ENCODE measurements around the gene SNX13.

The SNX13 gene

GRCh38 chr7:17943006-17943405 lies 2.7 kb upstream of the SNX13 start:
- no peak overlapping the region for H3K4me3 ChIP-seq (ENCODE audit: low read length)
- H3K27me3 ChIP-seq (ENCODE audit: insufficient read depth, low read length), result no peaks in the 10 kb centered on the region
- H3K4me1 ChIP-seq (ENCODE audit: insufficient read depth, low read length), result peaks cover 7% of the 10 kb centered on the region; the same call in 1 of the 2 replicates
- no peak overlapping the region for H3K9ac ChIP-seq (ENCODE audit: low read depth, low read length)
- H3K9me3 ChIP-seq (ENCODE audit: insufficient read depth, low read depth, low read length), result no peaks in the 10 kb centered on the region
- no peaks in the 10 kb centered on the region for H3K36me3 ChIP-seq (ENCODE audit: insufficient read depth, low read depth, low read length)
- H3K27ac ChIP-seq (ENCODE audit: low read length), result no peak overlapping the region

- Histone ChIP-seq H3K36me3 (ENCODE audit: insufficient read depth, low read depth, low read length) (no peaks in the 10 kb centered on the region), H3K4me3 (ENCODE audit: low read length) (no peak overlapping the region), H3K4me1 (ENCODE audit: insufficient read depth, low read length) (peaks cover 7% of the 10 kb centered on the region; the same call in 1 of the 2 replicates), H3K9ac (ENCODE audit: low read depth, low read length) (no peak overlapping the region), H3K9me3 (ENCODE audit: insufficient read depth, low read depth, low read length) (no peaks in the 10 kb centered on the region), H3K27me3 (ENCODE audit: insufficient read depth, low read length) (no peaks in the 10 kb centered on the region), H3K27ac (ENCODE audit: low read length) (no peak overlapping the region)
Observed at GRCh38 chr7:17942231-17942630, 1.9 kb upstream of the SNX13 start.

GRCh38 chr7:17940951-17941431 lies 697 bp upstream of the SNX13 start:
- Histone ChIP-seq H3K27ac (ENCODE audit: low read length) (peak overlapping the region; percentile 34), H3K4me3 (ENCODE audit: low read length) (peak overlapping the region; percentile 74), H3K36me3 (ENCODE audit: insufficient read depth, low read depth, low read length) (no peaks in the 10 kb centered on the region), H3K9me3 (ENCODE audit: insufficient read depth, low read depth, low read length) (no peaks in the 10 kb centered on the region), H3K4me1 (ENCODE audit: insufficient read depth, low read length) (peaks cover 7% of the 10 kb centered on the region; the same call in 1 of the 2 replicates), H3K27me3 (ENCODE audit: insufficient read depth, low read length) (no peaks in the 10 kb centered on the region), H3K9ac (ENCODE audit: low read depth, low read length) (peak overlapping the region; percentile 87)

GRCh38 chr7:17939606-17940301 lies 540 bp downstream of the SNX13 start:
- peak overlapping the region; percentile 34 for H3K27ac ChIP-seq (ENCODE audit: low read length)
- H3K4me3 ChIP-seq (ENCODE audit: low read length), result peak overlapping the region; percentile 74
- no peaks in the 10 kb centered on the region for H3K27me3 ChIP-seq (ENCODE audit: insufficient read depth, low read length)
- peak overlapping the region; percentile 87 for H3K9ac ChIP-seq (ENCODE audit: low read depth, low read length)
- H3K4me1 ChIP-seq (ENCODE audit: insufficient read depth, low read length), result peaks cover 8% of the 10 kb centered on the region; the same call in 1 of the 2 replicates
- no peaks in the 10 kb centered on the region for H3K9me3 ChIP-seq (ENCODE audit: insufficient read depth, low read depth, low read length)
- no peaks in the 10 kb centered on the region for H3K36me3 ChIP-seq (ENCODE audit: insufficient read depth, low read depth, low read length)

GRCh38 chr7:17939211-17939605 lies 1.1 kb downstream of the SNX13 start:
- Histone ChIP-seq H3K27ac (ENCODE audit: low read length) (no peak overlapping the region), H3K36me3 (ENCODE audit: insufficient read depth, low read depth, low read length) (no peaks in the 10 kb centered on the region), H3K4me1 (ENCODE audit: insufficient read depth, low read length) (peaks cover 12% of the 10 kb centered on the region; the same call in 1 of the 2 replicates), H3K9ac (ENCODE audit: low read depth, low read length) (peak overlapping the region; percentile 87), H3K9me3 (ENCODE audit: insufficient read depth, low read depth, low read length) (no peaks in the 10 kb centered on the region), H3K27me3 (ENCODE audit: insufficient read depth, low read length) (no peaks in the 10 kb centered on the region), H3K4me3 (ENCODE audit: low read length) (peak overlapping the region; percentile 74)

- Histone ChIP-seq H3K27me3 (ENCODE audit: insufficient read depth, low read length) (no peaks in the 10 kb centered on the region), H3K9me3 (ENCODE audit: insufficient read depth, low read depth, low read length) (no peaks in the 10 kb centered on the region), H3K36me3 (ENCODE audit: insufficient read depth, low read depth, low read length) (no peaks in the 10 kb centered on the region), H3K9ac (ENCODE audit: low read depth, low read length) (no peak overlapping the region), H3K4me3 (ENCODE audit: low read length) (no peak overlapping the region), H3K27ac (ENCODE audit: low read length) (no peak overlapping the region), H3K4me1 (ENCODE audit: insufficient read depth, low read length) (peaks cover 12% of the 10 kb centered on the region; the same call in 1 of the 2 replicates)
Observed at GRCh38 chr7:17937506-17938120, 2.7 kb downstream of the SNX13 start.

GRCh38 chr7:17936321-17936720 lies 4.0 kb downstream of the SNX13 start:
- no peaks in the 10 kb centered on the region for H3K36me3 ChIP-seq (ENCODE audit: insufficient read depth, low read depth, low read length)
- H3K4me3 ChIP-seq (ENCODE audit: low read length), result no peak overlapping the region
- H3K27ac ChIP-seq (ENCODE audit: low read length), result no peak overlapping the region
- H3K9ac ChIP-seq (ENCODE audit: low read depth, low read length), result no peak overlapping the region
- H3K4me1 ChIP-seq (ENCODE audit: insufficient read depth, low read length), result peaks cover 8% of the 10 kb centered on the region; the same call in 1 of the 2 replicates
- no peaks in the 10 kb centered on the region for H3K27me3 ChIP-seq (ENCODE audit: insufficient read depth, low read length)
- H3K9me3 ChIP-seq (ENCODE audit: insufficient read depth, low read depth, low read length), result no peaks in the 10 kb centered on the region

GRCh38 chr7:17934612-17935240 lies 5.6 kb downstream of the SNX13 start:
- no peak overlapping the region for H3K27ac ChIP-seq (ENCODE audit: low read length)
- no peak overlapping the region for H3K9ac ChIP-seq (ENCODE audit: low read depth, low read length)

GRCh38 chr7:17934094-17934493 lies 6.2 kb downstream of the SNX13 start:
- H3K27me3 ChIP-seq (ENCODE audit: insufficient read depth, low read length), result no peaks in the 10 kb centered on the region
- H3K9ac ChIP-seq (ENCODE audit: low read depth, low read length), result no peak overlapping the region
- H3K36me3 ChIP-seq (ENCODE audit: insufficient read depth, low read depth, low read length), result no peaks in the 10 kb centered on the region
- no peak overlapping the region for H3K27ac ChIP-seq (ENCODE audit: low read length)
- no peaks in the 10 kb centered on the region for H3K9me3 ChIP-seq (ENCODE audit: insufficient read depth, low read depth, low read length)
- H3K4me3 ChIP-seq (ENCODE audit: low read length), result no peak overlapping the region
- H3K4me1 ChIP-seq (ENCODE audit: insufficient read depth, low read length), result peaks cover 10% of the 10 kb centered on the region; the same call in 1 of the 2 replicates

More at GRCh38 chr7:17934612-17935240, 5.6 kb downstream of the SNX13 start:
- Histone ChIP-seq H3K4me3 (ENCODE audit: low read length) (no peak overlapping the region), H3K27me3 (ENCODE audit: insufficient read depth, low read length) (no peaks in the 10 kb centered on the region), H3K4me1 (ENCODE audit: insufficient read depth, low read length) (peaks cover 10% of the 10 kb centered on the region; the same call in 1 of the 2 replicates), H3K36me3 (ENCODE audit: insufficient read depth, low read depth, low read length) (no peaks in the 10 kb centered on the region), H3K9me3 (ENCODE audit: insufficient read depth, low read depth, low read length) (no peaks in the 10 kb centered on the region)

GRCh38 chr7:17932770-17933169 lies 7.5 kb downstream of the SNX13 start:
- Histone ChIP-seq H3K9me3 (ENCODE audit: insufficient read depth, low read depth, low read length) (no peaks in the 10 kb centered on the region), H3K4me3 (ENCODE audit: low read length) (no peak overlapping the region), H3K27me3 (ENCODE audit: insufficient read depth, low read length) (no peaks in the 10 kb centered on the region), H3K36me3 (ENCODE audit: insufficient read depth, low read depth, low read length) (no peaks in the 10 kb centered on the region), H3K9ac (ENCODE audit: low read depth, low read length) (no peak overlapping the region), H3K27ac (ENCODE audit: low read length) (no peak overlapping the region), H3K4me1 (ENCODE audit: insufficient read depth, low read length) (peaks cover 7% of the 10 kb centered on the region; the same call in 1 of the 2 replicates)

- no peaks in the 10 kb centered on the region for H3K9me3 ChIP-seq (ENCODE audit: insufficient read depth, low read depth, low read length)
- no peak overlapping the region for H3K4me3 ChIP-seq (ENCODE audit: low read length)
- H3K9ac ChIP-seq (ENCODE audit: low read depth, low read length), result no peak overlapping the region
- H3K27ac ChIP-seq (ENCODE audit: low read length), result no peak overlapping the region
- H3K36me3 ChIP-seq (ENCODE audit: insufficient read depth, low read depth, low read length), result no peaks in the 10 kb centered on the region
- no peaks in the 10 kb centered on the region for H3K27me3 ChIP-seq (ENCODE audit: insufficient read depth, low read length)
- H3K4me1 ChIP-seq (ENCODE audit: insufficient read depth, low read length), result peaks cover 7% of the 10 kb centered on the region; the same call in 1 of the 2 replicates
Observed at GRCh38 chr7:17931069-17931468, 9.2 kb downstream of the SNX13 start.
